Activated T-cell treated with anti-CD3 and anti-CD28 coated beads for 24 hours (primary cell): ENCODE measurements around the gene MBD1.
"Not testable (repeated sequence)": the region's sequence is repeated elsewhere in the genome, so short reads cannot be mapped to it uniquely, and the experiment has no call there.

Experiments
- DNase-seq: peaks from one replicate; pipeline ENCODE4 v3.0.0-alpha.2; 2020; ENCODE audit warnings: low read depth

MBD1 gene

GRCh38 chr18:50281295-50281971 is at the start of gene MBD1:
Gene MBD1, minus strand, starts transcription at chr18:50281523. Its CDS starts 1,531 bp downstream, at chr18:50279992.
- peak; percentile 93 for DNase-seq

GRCh38 chr18:50330176-50330575 is 48.9 kb upstream of the MBD1 start:
- no peak for DNase-seq

GRCh38 chr18:50327983-50328382 is 46.7 kb upstream of the MBD1 start:
- DNase-seq: no peak

GRCh38 chr18:50320719-50321118 is 39.4 kb upstream of the MBD1 start:
- no peak for DNase-seq

GRCh38 chr18:50315100-50315871 is 34.0 kb upstream of the MBD1 start:
- DNase-seq: no peak

- DNase-seq: no peak
Measured at GRCh38 chr18:50313873-50314460, 32.6 kb upstream of the MBD1 start.

- no peak for DNase-seq
Measured at GRCh38 chr18:50313031-50313607, 31.8 kb upstream of the MBD1 start.

- DNase-seq: no peak
Measured at GRCh38 chr18:50312296-50313030, 31.1 kb upstream of the MBD1 start.

GRCh38 chr18:50311650-50312049 is 30.3 kb upstream of the MBD1 start:
- DNase-seq: no peak

- no peak for DNase-seq
Measured at GRCh38 chr18:50310080-50310479, 28.8 kb upstream of the MBD1 start.

- not testable (repeated sequence) for DNase-seq
Measured at GRCh38 chr18:50308851-50309250, 27.5 kb upstream of the MBD1 start.

GRCh38 chr18:50307738-50308470 is 26.6 kb upstream of the MBD1 start:
- peak; percentile 86 for DNase-seq

- DNase-seq: no peak
Measured at GRCh38 chr18:50307400-50307737, 26.0 kb upstream of the MBD1 start.

GRCh38 chr18:50306944-50307343 is 25.6 kb upstream of the MBD1 start:
- DNase-seq: no peak

GRCh38 chr18:50301074-50301473 is 19.8 kb upstream of the MBD1 start:
- DNase-seq: no peak

- no peak for DNase-seq
Measured at GRCh38 chr18:50299626-50300388, 18.5 kb upstream of the MBD1 start.

- DNase-seq: no peak
Measured at GRCh38 chr18:50298443-50299284, 17.3 kb upstream of the MBD1 start.

- DNase-seq: peak; percentile 67
Measured at GRCh38 chr18:50297621-50298442, 16.5 kb upstream of the MBD1 start.

GRCh38 chr18:50293039-50293438 is 11.7 kb upstream of the MBD1 start:
- no peak for DNase-seq
